ENCODE results near the gene SVOPL.
"Not testable (repeated sequence)": the region's sequence is repeated elsewhere in the genome, so short reads cannot be mapped to it uniquely, and the experiment has no call there.

The SVOPL gene

DNA sequence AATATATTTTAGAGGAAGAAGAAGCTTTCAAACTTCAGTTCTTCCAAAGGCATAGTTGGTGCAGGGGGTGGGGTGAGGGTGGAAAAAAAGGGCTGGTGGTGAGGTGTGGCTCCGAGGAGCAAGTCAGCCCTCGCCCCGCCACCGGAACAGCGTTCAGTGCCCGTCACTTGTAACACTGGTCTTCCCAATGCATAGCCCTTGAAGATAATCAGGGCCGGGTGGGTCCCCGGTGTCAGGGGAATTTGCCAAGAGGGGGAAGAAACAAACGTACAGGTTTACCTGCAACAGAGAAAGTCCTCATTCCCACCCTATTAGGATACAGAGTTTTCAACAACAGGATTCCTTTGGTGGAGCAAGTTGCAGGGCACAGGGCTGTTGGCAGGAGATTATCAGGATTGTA is 1.5 kb downstream of the SVOPL start:
- no peak for DNase-seq (ENCODE audit: low read depth)

DNA sequence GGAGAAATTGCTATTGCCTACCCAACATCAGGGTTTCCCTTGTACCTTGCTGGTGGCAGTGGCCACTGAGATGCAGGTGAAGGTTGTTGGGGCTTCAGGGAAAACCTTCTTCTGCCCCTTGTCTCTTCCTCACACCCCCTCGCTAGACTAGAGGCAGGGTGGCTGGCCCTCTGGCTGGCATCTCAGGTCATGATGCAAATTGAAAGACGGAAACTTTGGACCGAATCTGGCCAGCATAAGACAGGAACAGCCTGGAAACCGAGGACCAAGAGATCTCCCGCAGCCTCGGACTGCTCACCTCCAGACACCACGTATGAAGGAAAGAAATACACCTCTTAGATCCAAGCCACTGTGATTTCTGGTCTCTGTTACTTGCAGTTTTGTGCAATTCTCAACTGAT is 2.9 kb downstream of the SVOPL start:
- no peak for DNase-seq (ENCODE audit: low read depth)

DNA sequence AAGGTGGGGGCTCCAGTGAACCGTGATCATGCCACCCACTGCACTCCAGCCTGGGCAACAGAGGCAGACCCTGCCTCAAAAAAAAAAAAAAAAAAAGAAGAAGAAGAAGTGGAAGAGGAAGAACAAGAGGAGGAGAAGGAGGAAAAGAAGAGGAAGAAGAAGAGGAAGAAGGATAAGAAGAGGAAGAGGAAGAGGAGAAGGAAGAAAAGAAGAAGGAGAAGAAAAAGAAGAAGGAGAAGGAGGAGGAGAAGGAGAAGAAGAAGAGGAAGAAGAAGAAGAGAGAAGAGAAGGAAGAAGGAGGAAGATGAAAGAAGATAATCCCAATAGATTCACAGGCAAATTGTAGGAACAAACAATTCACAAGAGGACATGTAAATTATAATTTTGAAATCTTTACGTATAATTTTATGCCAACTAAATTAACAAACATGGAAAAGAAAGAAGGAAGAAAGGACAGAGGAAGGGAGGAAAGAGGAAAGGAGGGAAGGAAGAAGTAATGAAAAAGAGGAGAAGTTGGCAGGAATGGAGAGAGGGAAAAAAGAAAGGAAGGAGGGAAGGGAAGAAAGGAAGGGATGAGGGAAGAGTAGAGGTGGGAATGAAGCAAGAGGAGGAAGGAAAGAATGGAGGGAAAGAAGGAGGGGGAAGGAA is 3.5 kb downstream of the SVOPL start:
- DNase-seq (ENCODE audit: low read depth), result no peak

GRCh38 chr7:138695776-138696175 is 5.4 kb downstream of the SVOPL start:
- DNase-seq (ENCODE audit: low read depth), result not testable (repeated sequence)

DNA sequence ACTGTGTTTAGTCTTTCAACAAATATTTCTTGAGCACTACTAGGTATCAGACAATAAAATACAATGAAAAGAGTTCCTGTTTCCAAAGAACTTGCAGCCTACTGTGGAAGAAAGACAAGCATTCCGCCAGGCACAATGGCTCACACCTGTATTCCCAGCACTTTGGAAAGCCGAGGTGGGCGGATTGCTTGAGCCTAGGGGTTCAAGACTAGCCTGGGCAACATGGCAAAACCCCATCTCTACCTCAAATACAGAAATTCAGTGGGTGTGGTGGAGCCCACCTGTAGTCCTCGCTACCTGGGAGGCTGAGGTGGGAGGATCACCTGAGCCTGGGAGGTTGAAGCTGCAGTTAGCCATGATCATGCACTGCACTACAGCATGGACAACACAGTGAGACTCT is 6.1 kb downstream of the SVOPL start:
- no peak for DNase-seq (ENCODE audit: low read depth)

GRCh38 chr7:138691178-138691577 is 10.0 kb downstream of the SVOPL start:
- no peak for DNase-seq (ENCODE audit: low read depth)

- no peak for DNase-seq (ENCODE audit: low read depth)
These were observed 10.7 kb downstream of the SVOPL start for GRCh38 chr7:138690495-138690894.

GRCh38 chr7:138688037-138688436 is 13.1 kb downstream of the SVOPL start:
- not testable (repeated sequence) for DNase-seq (ENCODE audit: low read depth)

- no peak for DNase-seq (ENCODE audit: low read depth)
These were observed 16.8 kb downstream of the SVOPL start for GRCh38 chr7:138684340-138684739.

GRCh38 chr7:138679793-138680192 is 21.4 kb downstream of the SVOPL start:
- no peak for DNase-seq (ENCODE audit: low read depth)

- DNase-seq (ENCODE audit: low read depth), result no peak
These were observed 30.6 kb downstream of the SVOPL start for GRCh38 chr7:138670594-138670993.

- DNase-seq (ENCODE audit: low read depth), result no peak
These were observed 31.8 kb downstream of the SVOPL start for GRCh38 chr7:138669364-138669763.

GRCh38 chr7:138668946-138669345 is 32.2 kb downstream of the SVOPL start:
- no peak for DNase-seq (ENCODE audit: low read depth)

GRCh38 chr7:138668229-138668596 is 32.9 kb downstream of the SVOPL start:
- no peak for DNase-seq (ENCODE audit: low read depth)

DNA sequence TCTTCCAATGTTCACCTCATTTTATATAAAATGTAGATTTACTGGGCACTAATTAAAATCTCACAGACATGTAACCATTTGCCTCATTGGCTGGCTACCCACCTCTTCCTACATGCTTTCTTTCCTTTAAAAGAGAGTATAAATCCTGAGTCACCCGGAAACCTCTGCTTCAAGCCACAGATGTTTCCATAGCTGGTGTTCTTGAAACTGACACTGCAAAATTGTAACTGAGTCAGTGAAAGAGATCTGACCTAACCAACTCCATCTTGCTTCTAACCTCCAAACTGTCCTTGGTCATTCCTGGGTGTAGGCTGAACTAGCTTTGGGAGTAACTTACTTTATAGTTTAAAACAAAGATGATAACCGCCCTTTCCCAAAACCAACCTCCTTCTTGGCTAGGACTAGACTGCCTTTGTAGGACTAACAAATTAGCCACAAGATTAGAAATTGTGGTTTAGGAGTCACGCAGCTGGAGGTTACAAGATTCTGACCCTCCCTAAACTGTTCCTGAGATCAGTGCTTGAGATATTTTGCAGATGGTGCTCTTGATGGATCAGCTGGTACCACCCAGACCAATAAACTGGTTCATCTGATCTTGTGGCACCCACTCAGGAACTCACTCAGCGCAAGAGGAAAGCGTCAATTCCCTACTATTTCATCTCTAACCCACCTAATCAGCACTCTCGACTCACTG is 33.5 kb downstream of the SVOPL start:
- no peak for DNase-seq (ENCODE audit: low read depth)

DNA sequence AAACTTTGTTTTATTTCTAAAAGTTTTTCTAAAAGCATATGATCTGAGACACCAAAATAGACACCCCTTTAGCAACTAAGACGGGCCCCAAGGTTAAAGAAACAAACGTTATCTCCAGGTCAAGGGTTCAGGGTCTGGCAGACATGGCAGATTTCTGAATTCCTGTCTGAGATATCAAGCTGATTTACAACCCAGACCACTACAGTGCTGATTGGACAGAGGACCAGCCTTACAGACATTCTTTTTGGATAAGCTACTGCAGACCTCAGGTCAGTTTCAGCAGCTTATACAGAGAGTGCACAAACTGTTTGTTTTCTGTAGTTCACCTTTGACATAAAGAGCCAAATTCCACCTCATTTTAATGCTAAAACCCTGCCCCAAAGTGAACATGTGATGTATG is 34.8 kb downstream of the SVOPL start:
- DNase-seq (ENCODE audit: low read depth), result no peak

DNA sequence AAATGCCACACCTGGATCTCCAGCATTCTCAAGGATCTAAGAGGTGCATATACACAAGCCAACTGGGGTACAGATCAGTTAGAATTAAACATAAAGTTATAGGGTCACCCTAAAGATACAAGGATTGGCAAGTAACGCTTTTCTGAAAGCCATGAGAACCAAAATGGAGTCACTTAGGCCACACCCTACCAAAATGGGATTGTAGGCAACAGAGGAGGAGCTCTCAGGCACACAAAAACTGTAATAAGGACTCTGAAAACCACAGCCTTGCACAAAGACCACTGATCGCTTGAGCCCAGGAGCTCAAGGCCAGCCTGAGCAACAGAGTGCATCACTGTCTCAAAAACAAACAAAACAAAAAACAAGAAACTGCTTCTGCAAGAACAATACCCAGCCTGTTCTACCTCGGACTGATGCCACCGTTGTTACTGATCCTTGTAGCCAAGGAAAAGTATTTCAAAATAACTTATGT is 35.5 kb downstream of the SVOPL start:
- no peak for DNase-seq (ENCODE audit: low read depth)

- DNase-seq (ENCODE audit: low read depth), result no peak
These were observed 35.9 kb downstream of the SVOPL start for GRCh38 chr7:138665249-138665648.

- DNase-seq (ENCODE audit: low read depth), result no peak
These were observed 37.1 kb downstream of the SVOPL start for GRCh38 chr7:138663725-138664710.

DNA sequence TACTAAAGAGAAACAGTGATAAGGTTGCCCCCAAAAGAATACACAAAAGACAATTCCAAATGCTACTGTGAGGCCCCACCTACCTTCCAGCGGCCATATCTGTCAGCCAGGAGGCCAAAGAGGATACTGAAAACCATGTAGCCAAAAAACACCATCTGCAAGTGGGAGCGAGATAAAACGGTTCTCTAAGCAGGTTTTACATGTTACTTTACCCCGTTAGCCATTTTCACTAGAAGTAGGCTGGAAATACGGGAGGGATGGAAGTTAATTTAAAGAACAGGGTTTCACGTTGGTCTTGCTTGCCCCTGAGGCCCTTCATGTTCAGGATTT is 38.2 kb downstream of the SVOPL start:
- DNase-seq (ENCODE audit: low read depth), result no peak

DNA sequence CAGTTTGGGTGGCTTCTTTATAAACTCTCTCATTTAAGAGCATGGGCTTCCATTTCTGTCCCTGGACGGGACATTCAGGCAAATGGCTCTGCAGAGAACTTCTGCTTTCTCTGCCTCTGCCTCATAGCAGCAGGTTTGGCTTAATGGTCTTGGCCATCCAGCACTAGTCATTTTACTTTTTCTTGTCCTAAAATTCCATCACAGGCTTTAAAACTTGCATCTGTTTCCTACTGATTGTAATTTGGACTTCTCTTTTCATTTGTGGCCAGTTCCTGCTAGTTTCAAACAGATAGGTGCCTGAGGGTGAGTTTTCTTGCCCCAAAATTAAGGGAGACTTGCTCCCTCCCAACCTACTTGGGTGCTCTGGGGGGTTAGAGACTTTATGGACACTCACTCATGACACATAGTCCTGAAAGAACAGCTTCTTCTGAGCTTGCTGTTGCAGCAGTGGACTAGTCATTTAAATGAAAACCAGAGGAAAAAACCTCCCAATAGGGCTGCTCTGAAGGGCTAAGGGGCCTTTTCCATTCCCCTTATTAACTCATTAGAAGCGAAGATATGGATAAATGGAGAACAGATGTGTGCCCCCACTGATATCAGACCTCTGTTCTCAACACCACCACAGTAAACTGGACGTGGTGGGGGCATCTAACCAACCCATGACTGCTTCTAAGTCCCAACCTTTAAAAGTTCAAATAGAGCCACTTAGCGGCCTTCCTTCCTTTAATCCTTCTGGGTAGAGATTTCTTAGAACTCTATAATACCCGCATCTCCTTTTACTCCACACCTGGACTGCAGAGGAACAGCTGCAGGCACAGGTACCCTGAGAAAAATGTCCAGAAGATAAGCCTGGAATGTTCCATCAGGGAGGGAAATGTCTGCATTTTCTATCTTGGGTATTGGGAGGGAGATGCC is 38.8 kb downstream of the SVOPL start:
- no peak for DNase-seq (ENCODE audit: low read depth)
